Right lung (tissue), 5 donors: Measurements from ENCODE around the gene ECHDC1. TPM values are rescaled to one million over a fixed set of nuclear protein-coding genes. Genes with fewer than 3 reads are reported as not detected.

ENCODE experiments used
- DNase-seq, 2 donors: peaks; one replicate each; pipeline ENCODE4 v3.0.0-alpha.2; 2013
- polyA plus RNA-seq, 5 donors: library from polyadenylated mRNA; unstranded; fragments of 120-200 nt; gene quantifications; one replicate each; pipeline versions ENCODE4 v1.2.1 to v1.2.3, GENCODE V29; 2013; ENCODE audit warnings: inconsistent platforms in 1 of 5, low replicate concordance in 1 of 5; ENCODE audit not compliant: insufficient read length in 5 of 5, insufficient read depth in 1 of 5

The ECHDC1 gene
- polyA plus RNA-seq, 5 donors: 64.0 to 94.6 (median 80.2) TPM

DNA sequence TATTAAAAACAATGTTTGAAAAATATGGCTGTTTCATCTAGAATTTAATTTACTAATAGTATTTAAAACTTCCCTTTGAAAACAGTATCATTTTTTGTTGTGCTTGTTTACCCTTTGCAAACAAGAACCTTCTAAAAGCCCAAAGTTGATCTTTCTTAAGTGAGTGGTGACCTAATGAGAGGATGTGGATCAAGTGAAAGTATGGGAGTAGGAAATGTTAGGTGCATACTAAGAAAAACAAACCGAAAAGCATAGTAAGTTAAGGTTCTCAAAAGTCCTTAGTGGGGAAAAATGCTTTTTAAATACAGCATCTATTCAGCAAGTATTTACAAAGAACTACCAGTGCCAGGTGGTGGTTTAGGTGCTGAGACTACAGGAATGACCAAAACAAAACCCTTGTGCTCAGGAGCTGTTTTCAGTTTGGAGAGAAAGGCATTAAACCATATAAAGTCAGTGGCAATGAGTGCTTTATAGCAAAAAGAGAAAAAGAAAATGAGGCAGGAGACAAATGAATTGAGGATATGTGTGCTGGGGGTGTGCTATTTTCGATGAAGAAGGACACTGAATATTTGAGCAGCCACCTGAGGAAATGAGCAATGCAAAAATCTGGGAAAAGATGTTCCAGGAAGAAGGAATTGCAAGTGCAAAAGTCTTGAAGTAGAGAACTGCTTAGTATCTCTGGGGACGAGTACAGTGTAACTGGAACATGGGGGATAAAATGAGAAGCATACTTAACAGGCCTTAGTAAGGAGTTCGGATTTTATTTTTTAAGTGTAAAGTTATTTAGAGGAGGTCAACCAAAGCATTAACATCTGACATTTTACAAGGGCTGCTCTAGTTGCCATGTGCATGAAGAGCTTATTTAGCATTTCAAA, 52.8 kb downstream of the ECHDC1 start:
- DNase-seq: no peak

- DNase-seq: no peak
Observed at GRCh38 chr6:127289934-127290333, 53.5 kb downstream of the ECHDC1 start.

GRCh38 chr6:127288705-127289104, 54.7 kb downstream of the ECHDC1 start:
- no peak for DNase-seq

DNA sequence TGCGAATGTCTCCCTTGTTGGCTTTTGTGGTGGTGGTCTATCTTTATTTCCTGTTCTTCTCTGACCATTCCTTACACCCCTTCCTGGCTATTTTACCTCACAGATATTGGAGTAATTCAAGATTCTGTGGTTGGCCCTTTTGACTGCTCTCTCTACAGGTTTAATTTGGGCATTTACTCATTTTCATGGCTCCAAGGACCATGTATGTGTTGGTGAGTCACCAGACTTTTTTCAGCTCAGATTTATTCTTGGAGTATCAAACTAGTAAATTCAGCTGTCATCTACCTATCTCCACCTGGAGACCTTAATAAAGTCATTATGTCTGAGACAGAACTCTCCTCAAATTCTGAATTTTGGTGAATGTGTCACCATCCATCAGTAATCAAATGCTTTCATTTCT, 61.2 kb downstream of the ECHDC1 start:
- DNase-seq: no peak

- no peak for DNase-seq
Observed at GRCh38 chr6:127279815-127280214, 63.6 kb downstream of the ECHDC1 start.

DNA sequence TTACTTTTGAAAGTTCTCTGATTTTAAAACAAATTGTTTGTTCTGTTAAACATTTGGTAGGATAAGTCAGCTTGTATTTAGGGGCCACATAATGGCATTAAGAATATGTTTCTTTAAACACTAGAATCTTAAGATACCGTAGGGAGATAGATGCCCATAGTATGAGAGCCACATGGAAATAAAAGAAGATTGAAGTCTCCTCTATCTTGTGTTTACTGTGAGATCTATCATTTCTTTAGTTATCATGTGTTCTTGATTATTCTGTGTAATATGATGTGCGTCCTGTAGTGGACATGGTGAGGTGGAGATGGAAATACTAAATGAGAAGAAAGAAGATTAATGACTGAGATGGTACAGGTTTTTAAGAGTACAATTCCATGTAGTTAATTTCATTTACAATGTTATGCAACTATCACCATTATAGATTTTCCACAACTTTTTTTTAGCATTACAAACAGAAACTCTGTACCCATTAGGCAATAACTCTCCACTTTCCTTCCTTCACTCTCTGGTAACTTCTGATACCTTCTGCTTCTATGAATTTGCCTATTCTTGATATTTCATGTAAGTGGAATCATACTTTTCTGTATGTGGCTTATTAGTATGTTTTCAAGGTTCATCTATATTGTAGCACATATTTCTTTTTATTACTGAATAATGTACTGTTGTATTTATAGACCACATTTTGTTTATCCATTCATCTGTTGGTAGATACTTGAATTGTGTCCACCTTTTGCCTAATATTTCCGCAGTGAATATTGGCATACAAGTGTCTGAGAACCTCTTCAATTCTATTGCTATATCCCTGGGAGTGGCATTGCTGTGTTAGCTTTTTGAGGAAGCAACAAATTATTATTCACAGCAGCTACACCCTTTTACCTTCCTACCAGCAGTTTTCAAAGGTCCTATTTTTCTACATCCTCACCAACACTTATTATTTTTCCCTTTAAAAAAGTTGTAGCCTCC, 65.2 kb downstream of the ECHDC1 start:
- DNase-seq: no peak

DNA sequence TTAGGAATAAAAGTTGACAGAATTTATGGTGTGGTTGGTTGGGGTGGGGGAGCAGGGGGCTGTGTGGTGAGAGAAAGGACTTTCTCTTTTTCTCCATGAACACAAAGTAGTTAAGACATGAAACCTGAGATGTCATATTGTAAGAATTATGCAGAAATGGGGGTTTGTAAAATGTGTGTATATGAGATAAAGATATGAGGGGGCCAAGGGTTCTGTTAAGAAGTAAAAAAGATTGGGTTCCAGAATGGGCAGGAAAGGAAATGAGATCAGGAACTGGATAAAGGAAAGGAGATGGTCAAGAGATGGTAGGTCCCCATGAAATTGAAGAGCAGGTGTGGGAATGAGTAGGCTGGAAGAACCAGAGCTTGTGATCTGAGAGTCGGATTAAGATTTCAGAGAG, 67.1 kb downstream of the ECHDC1 start:
- DNase-seq: no peak

- no peak for DNase-seq
Observed at GRCh38 chr6:127273499-127273898, 69.9 kb downstream of the ECHDC1 start.

DNA sequence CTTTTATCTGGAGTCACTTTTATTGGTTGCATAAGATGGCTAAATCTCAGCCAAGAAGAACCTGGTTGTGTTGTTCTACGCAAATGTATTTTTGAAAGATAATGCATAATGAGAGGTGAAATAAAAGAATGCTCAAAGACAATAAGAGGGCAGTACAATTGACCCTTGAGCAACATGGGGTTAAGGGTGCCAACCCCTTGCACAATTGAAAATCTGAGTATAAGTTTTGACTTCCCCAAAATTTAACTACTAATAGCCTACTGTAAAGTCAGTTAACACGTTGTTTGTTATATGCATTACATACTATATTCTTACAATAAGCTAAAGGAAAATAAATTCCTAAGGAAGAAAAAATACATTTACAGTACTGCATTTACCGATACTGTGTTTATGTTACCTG, 70.8 kb downstream of the ECHDC1 start:
- DNase-seq: no peak

GRCh38 chr6:127267646-127268625, 75.5 kb downstream of the ECHDC1 start:
- peak; percentile 33 to 34 for DNase-seq

DNA sequence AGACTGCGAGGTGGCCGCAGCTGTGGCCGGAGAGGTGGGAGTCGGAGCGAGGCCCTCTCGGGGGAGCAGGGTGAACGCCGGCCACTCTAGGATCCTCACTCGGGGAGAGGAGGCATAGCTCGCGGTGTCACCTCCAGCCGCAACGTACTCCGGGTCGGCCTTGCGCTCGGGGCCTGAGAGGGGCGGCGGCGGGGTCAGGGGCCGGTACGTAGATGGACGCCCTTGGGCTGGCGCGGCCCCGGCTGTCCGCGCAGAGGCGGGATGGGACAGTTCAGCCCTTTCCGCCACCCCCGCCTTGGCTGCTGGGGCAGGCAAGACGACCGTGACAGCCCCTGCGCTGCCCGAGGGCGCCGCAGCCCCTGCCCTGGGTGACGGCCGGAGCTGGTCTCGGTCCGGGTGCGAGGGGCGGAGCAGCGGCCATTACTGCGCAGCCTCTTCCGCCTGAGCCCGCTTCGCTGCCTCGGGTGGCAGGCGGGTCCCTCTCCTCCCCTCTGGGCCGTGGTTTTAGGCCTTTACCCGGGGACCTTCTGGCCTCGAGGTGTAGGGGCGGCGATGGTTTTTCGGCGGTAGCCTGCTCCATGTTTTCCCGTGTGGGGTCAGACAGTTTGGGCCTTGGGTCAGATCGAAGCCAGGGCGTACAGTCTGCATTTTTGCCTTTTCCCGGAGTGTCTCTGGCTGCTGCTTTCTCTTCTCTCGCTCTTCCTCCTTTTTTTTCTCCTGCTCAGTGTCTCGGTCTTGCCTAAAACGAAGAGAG, 76.3 kb downstream of the ECHDC1 start:
- DNase-seq: peak; percentile 77 to 85

DNA sequence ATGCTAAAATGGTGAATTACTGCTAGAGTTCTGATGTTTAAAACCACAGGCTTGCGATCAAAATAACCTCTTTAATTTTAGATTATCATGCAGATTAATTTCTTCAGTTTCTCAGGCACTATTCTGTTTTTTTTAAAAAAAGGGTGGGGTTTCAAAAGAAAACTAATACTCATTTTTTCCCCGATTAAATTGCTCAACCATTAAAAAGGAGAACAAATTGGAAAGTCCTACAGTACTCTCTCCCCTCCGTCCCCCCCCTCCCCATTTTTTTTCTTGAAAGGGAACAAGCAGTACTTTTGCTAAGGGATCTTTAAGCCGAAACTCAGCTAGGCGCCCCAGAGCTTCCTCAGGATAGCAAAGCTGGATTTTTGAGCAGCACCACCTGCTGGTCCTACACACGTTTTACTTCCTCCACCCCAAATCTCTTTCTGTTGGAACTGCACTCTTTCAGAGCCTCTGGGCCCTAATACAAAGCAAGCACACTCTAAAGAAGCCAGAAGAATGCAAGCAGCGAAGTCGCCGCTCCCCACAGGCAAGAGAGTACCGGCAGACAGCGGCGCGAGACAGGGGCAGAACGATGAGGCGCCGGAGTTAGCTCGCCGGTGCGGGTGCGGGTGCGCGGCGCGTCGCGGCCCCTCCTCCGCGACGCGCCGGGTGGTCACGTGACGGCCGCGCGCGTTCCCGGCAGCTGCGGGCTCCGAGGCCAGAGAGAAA, 77.1 kb downstream of the ECHDC1 start, which contains the start of gene RNF146:
RNF146 (plus strand) TSS at position 687 of the 714 bp plus-strand sequence. CDS start 13,475 bp downstream, outside the sequence.
- DNase-seq: peak; percentile 92

GRCh38 chr6:127263481-127263880, 79.9 kb downstream of the ECHDC1 start:
- DNase-seq: peak; percentile 49 to 66

- peak in 1 of 2 donors; percentile 10 for DNase-seq
Observed at GRCh38 chr6:127262896-127263295, 80.5 kb downstream of the ECHDC1 start.

GRCh38 chr6:127255286-127255685, 88.1 kb downstream of the ECHDC1 start:
- DNase-seq: no peak

- no peak for DNase-seq
Observed at GRCh38 chr6:127249621-127250020, 93.8 kb downstream of the ECHDC1 start.

DNA sequence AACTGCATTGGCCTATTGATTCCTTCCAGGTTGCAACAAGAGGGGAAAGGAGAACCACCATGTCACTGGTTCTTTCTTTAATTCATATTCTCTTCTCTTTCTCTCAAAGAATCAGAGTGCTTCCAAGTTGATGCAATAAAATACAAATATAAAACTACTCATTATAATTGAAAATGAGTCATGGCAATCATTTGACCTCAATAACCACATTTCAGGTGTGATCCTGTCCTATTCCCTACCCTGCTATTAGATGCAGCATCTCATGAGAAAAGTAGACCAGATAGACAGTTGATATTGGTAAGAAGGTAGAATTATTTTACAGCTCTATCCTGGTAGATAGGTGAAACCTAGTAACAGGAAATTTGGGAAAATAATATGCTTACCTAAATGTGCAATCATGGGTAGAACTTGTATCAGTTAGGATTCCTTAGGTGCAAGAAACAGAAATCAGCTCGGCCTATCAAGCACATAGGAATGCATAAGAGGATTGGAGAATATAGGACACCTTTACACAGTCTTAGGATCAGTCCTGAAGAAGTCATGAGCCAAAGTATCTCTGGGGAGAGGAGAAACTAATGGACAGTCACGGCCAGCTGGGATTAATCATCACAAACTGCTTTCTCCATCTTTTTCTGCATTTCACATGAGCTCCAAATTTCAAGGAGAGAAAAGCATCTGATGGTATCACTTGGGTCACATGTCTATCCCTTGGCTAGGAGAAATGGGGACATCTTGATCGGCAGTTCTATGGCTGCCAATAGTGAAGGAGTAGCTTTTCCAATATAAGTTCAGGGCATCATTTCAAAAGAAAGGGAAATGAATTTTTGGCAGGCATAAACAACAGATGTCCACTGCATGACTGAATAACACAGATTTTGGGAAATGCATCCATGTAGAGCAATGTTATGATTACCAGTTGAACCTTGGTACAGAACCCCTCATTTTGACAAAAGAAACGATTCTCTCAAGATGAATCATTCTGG, 96.0 kb downstream of the ECHDC1 start:
- no peak for DNase-seq

GRCh38 chr6:127243501-127243900, 99.9 kb downstream of the ECHDC1 start:
- no peak for DNase-seq
